ENCODE data around the gene TWNK.
A peak's percentile ranks its signal among the peaks of the same experiment; 100 is the strongest.
"Not testable (repeated sequence)": the region's sequence is repeated elsewhere in the genome, so short reads cannot be mapped to it uniquely, and the experiment has no call there.

TWNK gene

DNA sequence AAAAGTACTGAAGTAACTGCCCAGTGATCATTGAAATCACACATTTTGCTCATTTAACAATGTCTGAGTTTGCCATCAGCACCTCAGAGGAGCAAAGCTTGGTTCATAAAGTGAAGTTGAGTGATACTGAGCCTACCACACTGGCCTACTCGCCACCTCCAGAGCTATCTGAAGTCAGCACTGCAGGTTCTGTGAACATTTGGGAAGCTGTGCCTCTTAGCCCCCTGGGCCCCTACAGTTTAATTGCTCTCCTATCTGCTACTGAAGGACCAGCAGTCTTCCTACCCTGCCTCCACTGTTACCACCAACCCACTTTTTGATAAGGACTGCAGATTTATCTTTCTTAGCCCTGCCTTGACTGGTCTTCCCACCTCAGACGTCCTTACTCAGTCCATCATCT, 20.0 kb upstream of the TWNK start:
- TF ChIP-seq TAF1 (IDR thresholded peaks at IDR 0.05; ENCODE audit: borderline replicate concordance, low read depth, low read length) = no peak
- TF ChIP-seq POLR2A (IDR thresholded peaks at IDR 0.05; ENCODE audit: low read depth, low read length) = no peak
- TF ChIP-seq POLR2AphosphoS5 (IDR thresholded peaks at IDR 0.05; ENCODE audit: low read depth, low read length) = no peak
- FAIRE-seq (no peak), DNase-seq (ENCODE audit: insufficient read length) (no peak)

DNA sequence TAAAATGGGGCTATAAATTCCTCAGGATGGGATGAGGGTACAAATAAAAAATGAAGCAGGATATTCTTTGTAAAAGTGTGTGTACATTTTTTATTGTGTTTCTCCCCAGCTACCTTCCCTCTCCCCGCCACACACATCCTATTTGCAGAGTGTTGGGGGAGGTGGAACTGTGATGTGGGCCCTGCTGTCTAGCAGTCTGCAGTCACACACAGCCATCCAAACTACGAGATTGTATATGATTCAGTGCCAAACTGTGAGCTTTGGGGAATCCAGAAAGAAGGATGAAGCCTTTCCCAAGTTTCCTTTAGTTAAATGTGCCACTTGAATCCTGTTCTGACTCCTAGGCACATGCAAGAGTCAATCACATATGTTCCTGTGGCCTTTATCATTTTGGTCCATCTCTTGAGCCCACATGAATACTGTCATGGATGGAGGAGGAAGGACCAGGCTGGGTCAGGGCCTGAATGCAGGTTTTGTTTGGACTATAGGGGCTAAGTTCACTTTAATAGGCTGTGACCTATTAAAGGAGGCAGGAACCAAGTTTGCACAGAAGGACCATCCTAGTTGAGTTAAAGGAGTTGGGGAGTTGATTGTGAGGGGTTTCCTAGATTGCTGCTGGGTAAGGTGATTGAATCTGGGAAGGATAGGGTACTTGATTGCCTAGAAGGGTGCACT, 19.1 kb upstream of the TWNK start:
- TF ChIP-seq POLR2AphosphoS5 (IDR thresholded peaks at IDR 0.05; ENCODE audit: low read depth, low read length) (no peak), TAF1 (IDR thresholded peaks at IDR 0.05; ENCODE audit: borderline replicate concordance, low read depth, low read length) (no peak), POLR2A (IDR thresholded peaks at IDR 0.05; ENCODE audit: low read depth, low read length) (no peak)
- FAIRE-seq = no peak
- DNase-seq (ENCODE audit: insufficient read length) = no peak

DNA sequence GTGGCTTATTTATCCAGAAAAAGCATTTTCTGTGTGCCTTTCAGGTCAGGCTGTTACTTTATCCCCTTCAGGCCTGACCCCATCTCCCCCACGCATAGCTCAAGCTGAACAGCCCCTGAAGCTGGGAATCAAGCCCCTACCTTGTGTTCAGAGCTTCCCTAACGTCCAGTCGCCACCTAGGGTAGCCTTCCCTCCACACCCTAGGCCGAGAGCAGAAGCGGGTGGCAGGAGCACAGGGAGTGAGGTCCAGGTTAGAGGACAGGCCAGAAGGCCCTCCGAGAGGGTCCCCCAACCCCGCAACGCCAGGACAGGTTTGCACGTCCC, 18.5 kb upstream of the TWNK start:
- FAIRE-seq (no peak), DNase-seq (ENCODE audit: insufficient read length) (no peak)
- no peak for TF ChIP-seq POLR2A (IDR thresholded peaks at IDR 0.05; ENCODE audit: low read depth, low read length)

DNA sequence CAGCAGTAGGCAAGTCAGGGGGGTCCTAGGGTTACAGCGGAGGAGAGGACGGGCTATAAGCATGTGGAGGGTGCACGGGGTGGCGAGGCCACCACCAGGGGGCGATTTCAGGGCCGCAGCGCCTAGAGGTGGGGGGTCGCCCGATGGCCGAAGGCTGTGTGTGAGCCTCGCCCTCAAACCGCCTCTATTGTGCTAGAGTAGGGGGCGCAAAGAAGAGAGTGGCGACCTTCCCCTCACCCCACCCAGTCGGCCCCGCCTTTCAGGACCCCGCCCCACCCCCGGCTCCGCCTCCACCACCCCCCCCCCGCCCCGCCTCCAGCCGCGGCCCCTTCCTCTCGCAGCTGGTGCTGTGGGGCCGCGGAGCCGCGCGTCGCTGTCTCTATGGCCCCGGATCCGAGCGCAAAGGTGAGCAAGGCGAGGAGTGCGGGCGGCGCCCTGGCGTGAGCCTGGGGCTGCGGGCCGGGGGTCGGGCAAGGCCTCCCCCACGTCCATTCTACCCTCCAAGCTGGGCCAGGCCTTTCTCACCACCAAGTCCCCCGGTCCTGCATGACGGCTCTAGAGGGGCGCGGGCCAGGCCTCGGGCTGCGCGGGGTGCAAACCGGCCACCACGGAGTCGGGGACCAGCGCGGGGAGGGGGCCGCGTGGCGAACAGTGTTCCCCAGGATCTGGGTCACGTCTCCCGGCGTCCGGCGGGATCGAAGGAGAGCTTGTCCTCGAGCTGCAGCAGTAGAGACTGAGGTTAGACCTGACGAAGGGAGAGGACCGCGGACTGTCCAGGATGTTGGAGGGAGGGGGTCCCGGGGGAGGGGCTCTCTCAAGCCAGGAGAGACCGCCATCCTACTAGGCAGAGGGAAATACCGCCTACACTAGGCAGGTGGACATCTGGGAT, 17.9 kb upstream of the TWNK start, which contains the start of gene SEMA4G:
Gene SEMA4G (plus strand): TSS at position 318 of the 889 bp plus-strand sequence. CDS start 3,409 bp downstream, outside the sequence.
- DNase-seq (ENCODE audit: insufficient read length) (peak; percentile 61), FAIRE-seq (no peak)
- TF ChIP-seq POLR2A (IDR thresholded peaks at IDR 0.05; ENCODE audit: low read depth, low read length) (no peak), TAF1 (IDR thresholded peaks at IDR 0.05; ENCODE audit: borderline replicate concordance, low read depth, low read length) (no peak), POLR2AphosphoS5 (IDR thresholded peaks at IDR 0.05; ENCODE audit: low read depth, low read length) (no peak)

DNA sequence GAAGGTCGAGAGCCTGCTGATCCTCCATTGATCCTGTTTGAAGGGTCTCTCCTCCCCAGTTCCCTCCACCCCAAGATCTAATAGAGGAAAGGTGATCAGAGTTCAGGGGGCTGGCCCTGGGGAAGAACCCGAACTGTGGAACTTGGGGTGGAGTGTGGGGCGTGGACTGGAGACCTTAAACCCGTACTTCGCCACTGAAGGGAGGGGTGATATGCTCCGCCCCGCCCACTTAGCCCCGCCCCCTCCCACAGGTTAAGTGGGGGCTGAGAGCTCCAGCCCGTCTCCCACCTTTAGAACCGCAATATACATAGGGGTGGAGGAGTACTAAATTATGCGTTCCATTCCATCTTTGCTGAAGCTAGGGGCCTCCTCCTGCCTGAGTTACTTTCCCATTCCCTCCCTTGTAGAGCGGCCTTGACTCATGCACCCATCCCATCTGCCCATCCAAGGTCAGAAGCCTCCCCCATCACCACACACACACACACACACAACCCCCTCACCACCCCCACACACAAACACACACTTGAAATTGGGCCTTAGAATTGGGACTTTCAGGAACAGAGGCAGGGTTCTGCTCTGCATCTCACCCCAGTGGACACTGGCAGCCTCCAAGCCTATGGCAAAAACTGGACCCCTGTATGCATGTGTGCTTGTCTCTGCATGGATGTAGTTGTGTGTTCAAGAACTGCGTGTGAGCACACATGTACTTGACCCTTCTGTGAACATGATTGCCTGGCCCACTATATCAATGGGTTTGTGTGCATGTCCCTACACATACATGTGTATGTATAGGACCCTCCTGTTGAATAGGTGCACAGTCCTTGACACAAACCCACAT, 17.0 kb upstream of the TWNK start:
- DNase-seq (ENCODE audit: insufficient read length) = no peak

DNA sequence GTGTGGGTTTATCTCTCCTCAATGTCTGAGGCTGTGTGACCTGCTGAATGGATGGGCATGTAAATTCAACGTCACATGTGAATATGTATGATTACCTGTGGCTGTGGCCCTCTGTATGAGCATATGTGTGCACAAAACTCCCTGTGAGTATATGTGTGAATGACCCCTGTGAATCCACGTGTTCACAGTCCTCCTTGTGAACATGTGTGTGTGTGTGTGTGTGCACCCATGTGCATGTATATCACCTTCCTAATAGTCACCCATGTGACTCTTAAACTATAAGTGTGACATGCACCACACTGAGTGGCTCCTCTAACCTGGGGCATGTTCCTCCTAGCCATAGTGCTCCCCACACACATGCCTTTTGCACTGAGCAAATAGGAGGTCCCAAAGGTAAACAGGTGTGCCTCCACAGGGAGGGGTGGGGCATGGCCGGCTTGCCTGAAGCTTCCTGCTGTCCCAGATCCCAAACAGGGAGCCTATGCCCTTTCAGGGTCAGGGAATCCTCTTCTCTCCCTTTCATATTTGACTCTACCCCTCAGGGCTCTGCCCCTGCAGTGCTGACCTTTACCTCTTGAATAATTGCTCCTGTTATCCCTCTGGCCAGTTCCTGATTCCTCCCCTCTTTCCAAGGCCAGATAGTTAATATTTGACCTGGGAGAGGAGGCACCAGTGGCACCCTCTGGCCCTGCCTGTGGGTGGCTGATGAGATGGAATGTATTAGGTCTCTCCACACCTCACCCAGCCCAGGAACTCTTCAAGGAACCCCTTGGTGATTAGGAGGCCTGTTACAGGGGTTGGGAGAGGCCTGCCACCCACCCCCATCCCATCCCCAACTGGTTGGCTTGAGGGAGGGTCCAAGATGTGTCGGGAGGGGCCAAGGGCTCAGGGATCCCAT, 16.2 kb upstream of the TWNK start:
- TF ChIP-seq POLR2A (IDR thresholded peaks at IDR 0.05; ENCODE audit: low read depth, low read length) = no peak
- no peak for TF ChIP-seq POLR2AphosphoS5 (IDR thresholded peaks at IDR 0.05; ENCODE audit: low read depth, low read length)
- no peak for TF ChIP-seq TAF1 (IDR thresholded peaks at IDR 0.05; ENCODE audit: borderline replicate concordance, low read depth, low read length)
- no peak for FAIRE-seq
- DNase-seq (ENCODE audit: insufficient read length) = no peak

More for the DNA sequence above, 17.0 kb upstream of the TWNK start:
- TF ChIP-seq POLR2A (IDR thresholded peaks at IDR 0.05; ENCODE audit: low read depth, low read length) (no peak), POLR2AphosphoS5 (IDR thresholded peaks at IDR 0.05; ENCODE audit: low read depth, low read length) (no peak), TAF1 (IDR thresholded peaks at IDR 0.05; ENCODE audit: borderline replicate concordance, low read depth, low read length) (no peak)
- no peak for FAIRE-seq

DNA sequence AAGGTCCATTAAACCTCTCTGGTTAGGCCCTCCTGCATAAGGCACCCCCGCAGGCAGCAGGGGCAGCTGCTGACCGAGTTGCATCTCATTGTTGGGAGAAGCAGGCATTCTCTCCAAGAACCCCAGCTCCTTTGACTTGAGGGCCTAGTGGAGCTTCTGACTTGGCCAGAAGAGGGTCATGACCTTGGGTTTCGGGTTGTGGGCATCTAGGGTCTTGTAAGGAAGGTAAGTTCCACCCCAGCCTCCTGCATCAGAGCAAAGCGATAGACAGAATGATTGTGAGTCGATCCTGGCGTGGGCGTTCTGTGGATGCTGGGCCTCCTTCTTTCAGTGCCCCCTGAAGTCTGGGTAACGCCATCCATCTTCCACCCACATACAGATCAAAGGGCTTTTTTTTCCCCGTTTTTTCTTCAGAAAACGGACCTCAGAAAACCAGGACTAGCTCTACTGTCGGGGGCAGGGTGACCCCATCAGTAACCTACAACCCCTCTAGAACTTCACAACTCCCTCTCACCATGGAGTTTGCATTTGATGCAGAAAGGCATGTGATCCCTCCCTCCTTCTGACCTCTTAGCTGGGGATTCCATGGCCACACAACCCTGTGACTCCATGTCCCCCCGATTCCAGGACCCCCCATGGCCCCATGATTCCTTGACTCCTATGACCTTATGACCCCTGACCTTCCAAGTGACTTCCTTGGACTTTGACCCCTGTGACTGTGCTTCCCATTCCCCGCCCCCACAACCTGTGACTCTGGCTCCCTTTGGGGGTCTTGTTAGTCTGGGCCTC, 15.0 kb upstream of the TWNK start:
- no peak for TF ChIP-seq POLR2A (IDR thresholded peaks at IDR 0.05; ENCODE audit: low read depth, low read length)
- no peak for TF ChIP-seq POLR2AphosphoS5 (IDR thresholded peaks at IDR 0.05; ENCODE audit: low read depth, low read length)
- no peak for TF ChIP-seq TAF1 (IDR thresholded peaks at IDR 0.05; ENCODE audit: borderline replicate concordance, low read depth, low read length)
- DNase-seq (ENCODE audit: insufficient read length) (no peak), FAIRE-seq (no peak)

DNA sequence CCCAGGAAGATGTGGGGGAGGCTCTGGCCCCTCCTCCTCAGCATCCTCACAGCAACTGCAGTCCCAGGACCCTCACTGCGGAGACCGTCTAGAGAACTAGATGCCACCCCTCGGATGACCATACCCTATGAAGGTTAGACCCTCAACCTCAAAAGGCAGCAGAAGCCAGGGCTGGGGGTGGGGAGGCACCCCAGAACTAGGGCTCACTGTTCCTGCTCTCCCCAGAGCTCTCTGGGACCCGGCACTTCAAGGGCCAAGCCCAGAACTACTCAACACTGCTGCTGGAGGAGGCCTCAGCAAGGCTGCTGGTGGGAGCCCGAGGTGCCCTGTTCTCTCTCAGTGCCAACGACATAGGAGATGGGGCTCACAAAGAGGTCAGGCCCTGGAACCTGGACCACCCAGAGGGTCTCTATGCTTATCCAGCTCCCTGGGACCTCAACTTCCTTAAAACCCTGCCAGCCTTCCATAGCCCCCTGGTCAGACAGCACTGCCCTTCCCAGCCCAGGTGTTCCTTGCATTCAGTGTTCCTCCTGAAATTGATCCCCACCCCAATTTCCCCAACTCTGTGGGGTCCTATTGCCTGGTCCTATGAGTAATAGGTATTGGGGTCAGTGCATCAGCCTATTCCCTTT, 14.3 kb upstream of the TWNK start:
- no peak for TF ChIP-seq POLR2A (IDR thresholded peaks at IDR 0.05; ENCODE audit: low read depth, low read length)
- TF ChIP-seq TAF1 (IDR thresholded peaks at IDR 0.05; ENCODE audit: borderline replicate concordance, low read depth, low read length) = no peak
- TF ChIP-seq POLR2AphosphoS5 (IDR thresholded peaks at IDR 0.05; ENCODE audit: low read depth, low read length) = no peak
- no peak for DNase-seq (ENCODE audit: insufficient read length)
- FAIRE-seq = no peak

DNA sequence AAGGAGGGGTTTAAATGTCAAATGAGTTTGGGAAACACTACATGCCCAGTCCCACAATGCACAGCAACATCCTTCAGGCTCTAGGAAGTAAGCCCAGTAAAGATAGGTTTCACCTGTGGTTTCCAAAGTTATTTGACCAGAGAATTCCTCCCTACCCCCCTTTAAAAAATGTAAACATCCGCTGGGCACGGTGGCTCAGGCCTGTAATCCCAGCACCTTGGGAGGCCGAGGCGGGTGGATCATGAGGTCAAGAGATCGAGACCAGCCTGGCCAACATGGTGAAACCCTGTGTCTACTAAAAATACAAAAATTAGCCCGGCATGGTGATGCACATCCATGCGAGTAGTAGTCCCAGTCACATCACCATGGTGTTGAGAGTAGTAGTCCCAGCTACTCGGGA, 11.9 kb upstream of the TWNK start:
- FAIRE-seq = not testable (repeated sequence)

DNA sequence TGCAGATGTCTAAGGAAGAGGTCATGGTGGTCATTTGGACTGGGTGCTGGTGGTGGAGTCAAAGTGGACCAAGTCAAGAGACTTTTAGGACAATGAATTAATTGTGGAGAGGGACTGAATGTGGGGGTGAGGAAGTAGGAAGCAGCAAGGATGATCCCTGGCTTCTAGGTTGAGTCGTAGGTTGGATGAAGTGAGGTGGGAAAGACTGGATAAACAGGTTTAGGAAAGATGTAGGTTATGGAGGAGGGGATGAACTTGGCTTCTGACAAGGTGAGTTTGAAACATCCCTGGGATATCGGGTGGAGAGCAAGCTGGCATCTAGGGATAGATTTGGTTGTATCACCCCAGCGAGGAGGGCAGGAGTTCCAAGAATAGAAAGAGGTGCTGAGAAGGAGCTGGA, 10.4 kb upstream of the TWNK start:
- peak; percentile 33 for FAIRE-seq
- DNase-seq (ENCODE audit: insufficient read length) = no peak
- TF ChIP-seq POLR2A (IDR thresholded peaks at IDR 0.05; ENCODE audit: low read depth, low read length) (no peak), TAF1 (IDR thresholded peaks at IDR 0.05; ENCODE audit: borderline replicate concordance, low read depth, low read length) (no peak), POLR2AphosphoS5 (IDR thresholded peaks at IDR 0.05; ENCODE audit: low read depth, low read length) (no peak)

More for the DNA sequence above, 11.9 kb upstream of the TWNK start:
- DNase-seq (ENCODE audit: insufficient read length) = not testable (repeated sequence)

All from GM12892 (cell line).